ENCODE results near the gene PKD1L1. TPM values are rescaled to one million over a fixed set of nuclear protein-coding genes. Genes with fewer than 3 reads are reported as not detected.

The PKD1L1 gene
- total RNA-seq, 1 experiment from 2014 or later, result 0.17 TPM

- Histone ChIP-seq H3K79me2 (ENCODE audit: insufficient read depth, low read length) (no peaks in the 10 kb centered on the region), H3K14ac (ENCODE audit: insufficient read depth, low read length) (no peak overlapping the region; the same call in 1 of the 2 replicates), H2BK5ac (ENCODE audit: insufficient read length, low read length) (no peak overlapping the region), H2BK15ac (ENCODE audit: low read depth, low read length) (no peak overlapping the region), H3K4me1 (ENCODE audit: insufficient read depth, low read length) (no peaks in the 10 kb centered on the region; the same call in 1 of the 2 replicates), H3K4me2 (ENCODE audit: insufficient read depth, insufficient read length, low read length) (peak overlapping the region; percentile 44), H2AK5ac (ENCODE audit: insufficient read length, low read length) (no peak overlapping the region), H3T11ph (ENCODE audit: low read length) (no peak overlapping the region), H2BK20ac (ENCODE audit: low read depth, low read length, poor library complexity, severe bottlenecking) (no peak overlapping the region), H3K23ac (ENCODE audit: insufficient read length, low read depth, low read length) (no peak overlapping the region), H4K5ac (ENCODE audit: insufficient read length, low read depth, low read length) (no peak overlapping the region), H3K4ac (ENCODE audit: low read depth, low read length) (no peak overlapping the region), H4K8ac (replicated peaks; ENCODE audit: insufficient read length, low read depth, low read length) (no peak overlapping the region), H2BK120ac (ENCODE audit: low read depth, low read length, poor library complexity, severe bottlenecking) (no peak overlapping the region), H2BK12ac (ENCODE audit: insufficient read length, low read depth, low read length) (no peak overlapping the region), H4K91ac (ENCODE audit: insufficient read length, low read depth, low read length) (no peak overlapping the region), H3K27me3 (ENCODE audit: insufficient read depth, low read length) (no peaks in the 10 kb centered on the region), H3K27ac (ENCODE audit: insufficient read length, low read depth, low read length) (no peak overlapping the region), H3K79me1 (ENCODE audit: insufficient read depth, low read depth, low read length, poor library complexity, severe bottlenecking) (no peaks in the 10 kb centered on the region), H3K18ac (ENCODE audit: insufficient read length, low read depth, low read length) (no peak overlapping the region), H3K9me3 (ENCODE audit: control insufficient read depth, low read depth, low read length) (no peaks in the 10 kb centered on the region), H2AFZ (ENCODE audit: low read length) (no peak overlapping the region), H4K20me1 (ENCODE audit: control insufficient read depth, insufficient read depth, insufficient read length) (no peaks in the 10 kb centered on the region), H3K23me2 (ENCODE audit: insufficient read length, low read depth, low read length, poor library complexity, severe bottlenecking) (no peaks in the 10 kb centered on the region), H3K56ac (ENCODE audit: insufficient read length, low read depth, low read length) (no peak overlapping the region), H3K9ac (ENCODE audit: extremely low read depth, insufficient read length, low read length) (no peak overlapping the region)
- H3K4me3 Mint-ChIP-seq, result no peak overlapping the region
- no CpG with 5 or more reads among the region's 25 CpGs for WGBS (ENCODE audit: extremely low coverage, insufficient read length, low lambda C conversion rate)
- 0 out of 7 replicates have a peak overlapping the region, but pooled peaks of 1 of the 3 experiments have one; percentile 50 for H3K27ac Mint-ChIP-seq
- no peaks in the 10 kb centered on the region for H3K36me3 Mint-ChIP-seq (ENCODE audit: insufficient read depth in 1 of 3, low read depth in 3 of 3)
- peaks cover 8% of the 10 kb centered on the region for H3K27me3 Mint-ChIP-seq (ENCODE audit: low read depth)
- no peaks in the 10 kb centered on the region for H3K9me3 Mint-ChIP-seq
- peak; percentile 77 for DNase-seq
- peaks cover 18% of the 10 kb centered on the region in 2 experiments for H3K4me1 Mint-ChIP-seq
- TF ChIP-seq CTCF (conservative IDR thresholded peaks at IDR 0.05), result no peak
Measured at GRCh38 chr7:47743965-47744591, 204.2 kb downstream of the PKD1L1 start.
